ENCODE data around the gene RBM34. TPM values are rescaled to one million over a fixed set of nuclear protein-coding genes. Genes with fewer than 3 reads are reported as not detected.

Gene RBM34
- total and polyA plus RNA-seq, 10 of the 15 experiments (the other 5 are each of a cell fraction or from before 2014, with no cell fraction given), result 46.4 to 132 (median 109) TPM

GRCh38 chr1:235157150-235157549 lies 3.9 kb downstream of the RBM34 start:
- peak overlapping the region; percentile 50; the same call in 1 of the 2 replicates for H3K4me2 ChIP-seq (ENCODE audit: control insufficient read depth, insufficient read depth)
- RAD21 ChIA-PET (ENCODE audit: unreplicated experiment), result interaction anchor here (0.9 to 1.3 kb wide), 2 partner anchors 10 to 34 kb away, joined by 3 read pairs; no protein-coding TSS in a partner anchor
- no peaks in the 10 kb centered on the region for H3K27me3 ChIP-seq (replicated peaks in 1 of 2; ENCODE audit: control insufficient read depth in 2 of 2, insufficient read depth in 2 of 2, low read length in 1 of 2)
- H4K20me1 ChIP-seq (ENCODE audit: control insufficient read depth, insufficient read depth), result no peaks in the 10 kb centered on the region
- no peak for ATAC-seq
- WGBS (ENCODE audit: insufficient coverage, insufficient replicate concordance, low lambda C conversion rate, missing lambda C conversion rate), result 95% methylated on average over 4 of the region's 4 CpGs
- no peaks in the 10 kb centered on the region for H3K9me3 ChIP-seq (replicated peaks; ENCODE audit: control insufficient read depth, insufficient read depth, low read length)
- DNase-seq (ENCODE audit: low read depth, low spot score), result no peak
- FAIRE-seq, result no peak
- no peak overlapping the region for H3K27ac ChIP-seq (ENCODE audit: control insufficient read depth, insufficient read depth)
- no peak overlapping the region for H3K9ac ChIP-seq (ENCODE audit: control insufficient read depth, insufficient read depth, low read length)
- BruUV-seq (replicated peaks), result no TSS peak
- no peak overlapping the region for H2AFZ ChIP-seq (ENCODE audit: control insufficient read depth, low read depth, low read length)
- intact Hi-C loops (cut with micrococcal nuclease; ENCODE audit: unreplicated experiment), result no loop called here
- in situ Hi-C loops (cut with MboI), result no loop called here
- peaks cover 32% of the 10 kb centered on the region for H3K79me2 ChIP-seq (ENCODE audit: control insufficient read depth, insufficient read depth, low read length)
- POLR2A ChIA-PET, result interaction anchor here (0.6 to 1.1 kb wide), 5 partner anchors 11 to 627 kb away, joined by 3 to 4 read pairs (median 3); no protein-coding TSS in a partner anchor
- SMC1A ChIA-PET (ENCODE audit: uncharacterized antibody, unreplicated experiment), result interaction anchor here (1.2 to 2.3 kb wide), 5 partner anchors 10 to 260 kb away, joined by 3 to 9 read pairs (median 6); no protein-coding TSS in a partner anchor
- CTCF ChIA-PET, result interaction anchor here (0.6 to 2.3 kb wide), 9 partner anchors 10 to 834 kb away, joined by 3 to 6 read pairs (median 4); partner anchors contain the start of gene TOMM20
- H3K4me1 ChIP-seq (ENCODE audit: control insufficient read depth, insufficient read depth, low read length), result peaks cover 3% of the 10 kb centered on the region; the same call in 1 of the 2 replicates
- peaks cover 0 to 26% of the 10 kb centered on the region in 2 experiments; a peak in 2 of 4 replicates for H3K36me3 ChIP-seq (ENCODE audit: control insufficient read depth in 2 of 2, insufficient read depth in 2 of 2, low read length in 1 of 2)
- no peak overlapping the region for H3K4me3 ChIP-seq
- TF ChIP-seq KDM1A (IDR thresholded peaks at IDR 0.05; ENCODE audit: borderline replicate concordance) (no peak), YBX1 (IDR thresholded peaks at IDR 0.05) (no peak), CHD1 (IDR thresholded peaks at IDR 0.05; ENCODE audit: low read depth, low read length) (no peak), IRF4 (IDR thresholded peaks at IDR 0.05; ENCODE audit: low read depth, low read length) (no peak), CBFB (IDR thresholded peaks at IDR 0.05; ENCODE audit: low read depth) (no peak), EED (IDR thresholded peaks at IDR 0.05; ENCODE audit: low read depth) (no peak)
- TF ChIP-seq, protein P1, sequence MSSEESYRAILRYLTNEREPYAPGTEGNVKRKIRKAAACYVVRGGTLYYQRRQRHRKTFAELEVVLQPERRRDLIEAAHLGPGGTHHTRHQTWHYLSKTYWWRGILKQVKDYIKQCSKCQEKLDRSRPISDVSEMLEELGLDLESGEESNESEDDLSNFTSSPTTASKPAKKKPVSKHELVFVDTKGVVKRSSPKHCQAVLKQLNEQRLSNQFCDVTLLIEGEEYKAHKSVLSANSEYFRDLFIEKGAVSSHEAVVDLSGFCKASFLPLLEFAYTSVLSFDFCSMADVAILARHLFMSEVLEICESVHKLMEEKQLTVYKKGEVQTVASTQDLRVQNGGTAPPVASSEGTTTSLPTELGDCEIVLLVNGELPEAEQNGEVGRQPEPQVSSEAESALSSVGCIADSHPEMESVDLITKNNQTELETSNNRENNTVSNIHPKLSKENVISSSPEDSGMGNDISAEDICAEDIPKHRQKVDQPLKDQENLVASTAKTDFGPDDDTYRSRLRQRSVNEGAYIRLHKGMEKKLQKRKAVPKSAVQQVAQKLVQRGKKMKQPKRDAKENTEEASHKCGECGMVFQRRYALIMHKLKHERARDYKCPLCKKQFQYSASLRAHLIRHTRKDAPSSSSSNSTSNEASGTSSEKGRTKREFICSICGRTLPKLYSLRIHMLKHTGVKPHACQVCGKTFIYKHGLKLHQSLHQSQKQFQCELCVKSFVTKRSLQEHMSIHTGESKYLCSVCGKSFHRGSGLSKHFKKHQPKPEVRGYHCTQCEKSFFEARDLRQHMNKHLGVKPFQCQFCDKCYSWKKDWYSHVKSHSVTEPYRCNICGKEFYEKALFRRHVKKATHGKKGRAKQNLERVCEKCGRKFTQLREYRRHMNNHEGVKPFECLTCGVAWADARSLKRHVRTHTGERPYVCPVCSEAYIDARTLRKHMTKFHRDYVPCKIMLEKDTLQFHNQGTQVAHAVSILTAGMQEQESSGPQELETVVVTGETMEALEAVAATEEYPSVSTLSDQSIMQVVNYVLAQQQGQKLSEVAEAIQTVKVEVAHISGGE (CRISPR knock-in tag; IDR thresholded peaks at IDR 0.05), result no peak

Data from GM12878 (cell line).